HG02943 (cell line): ENCODE measurements around the gene NPIPB9.

Source experiments
- ATAC-seq: cut with Tn5 transposase; IDR thresholded peaks from one replicate; pipeline ENCODE4 v1.9.1; 2021; ENCODE audit warnings: mild to moderate bottlenecking, low read depth, moderate library complexity; ENCODE audit not compliant: unreplicated experiment

The NPIPB9 gene

GRCh38 chr16:28821874-28822519 lies 70.4 kb downstream of the NPIPB9 start:
- ATAC-seq, result no peak
